HG02759 (cell line): Measurements from ENCODE around the gene NTRK1.
A peak's percentile ranks its signal among the peaks of the same experiment; 100 is the strongest.

Experiments used
- ATAC-seq: cut with Tn5 transposase; IDR thresholded peaks from one replicate; pipeline ENCODE4 v1.9.1; 2021; ENCODE audit warnings: mild to moderate bottlenecking, moderate library complexity; ENCODE audit not compliant: unreplicated experiment

The NTRK1 gene

DNA sequence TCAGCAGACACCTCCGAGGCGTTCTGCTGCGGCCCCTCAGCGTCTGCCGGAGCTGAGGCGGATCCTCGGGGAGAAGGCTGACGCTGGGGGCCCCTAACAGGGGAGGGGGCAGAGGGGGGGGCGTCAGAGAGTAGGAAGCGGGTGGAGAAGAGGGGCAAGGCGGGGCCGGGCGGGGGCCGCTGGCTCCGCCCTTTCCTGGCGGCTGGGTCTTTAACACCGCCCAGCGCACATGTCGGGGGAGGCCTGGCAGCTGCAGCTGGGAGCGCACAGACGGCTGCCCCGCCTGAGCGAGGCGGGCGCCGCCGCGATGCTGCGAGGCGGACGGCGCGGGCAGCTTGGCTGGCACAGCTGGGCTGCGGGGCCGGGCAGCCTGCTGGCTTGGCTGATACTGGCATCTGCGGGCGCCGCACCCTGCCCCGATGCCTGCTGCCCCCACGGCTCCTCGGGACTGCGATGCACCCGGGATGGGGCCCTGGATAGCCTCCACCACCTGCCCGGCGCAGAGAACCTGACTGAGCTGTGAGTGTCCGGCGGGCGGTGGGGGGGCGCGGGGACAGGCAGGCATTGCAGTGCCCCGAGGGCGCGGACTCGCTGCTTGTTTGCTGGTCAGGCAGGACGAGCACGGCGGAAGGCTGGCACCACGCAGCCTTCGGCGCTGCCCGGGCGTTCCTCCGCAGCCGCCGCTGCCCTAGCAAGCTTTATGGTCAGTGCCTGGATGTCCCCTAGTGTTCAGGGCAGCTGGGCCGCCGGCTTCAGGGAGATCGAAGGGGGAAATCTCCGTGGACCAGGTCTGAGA, at the start of gene NTRK1:
TSS of gene NTRK1 (plus strand) at position 238 of the 796 bp plus-strand sequence. CDS start at position 308, 70 bp downstream.
- ATAC-seq = no peak

DNA sequence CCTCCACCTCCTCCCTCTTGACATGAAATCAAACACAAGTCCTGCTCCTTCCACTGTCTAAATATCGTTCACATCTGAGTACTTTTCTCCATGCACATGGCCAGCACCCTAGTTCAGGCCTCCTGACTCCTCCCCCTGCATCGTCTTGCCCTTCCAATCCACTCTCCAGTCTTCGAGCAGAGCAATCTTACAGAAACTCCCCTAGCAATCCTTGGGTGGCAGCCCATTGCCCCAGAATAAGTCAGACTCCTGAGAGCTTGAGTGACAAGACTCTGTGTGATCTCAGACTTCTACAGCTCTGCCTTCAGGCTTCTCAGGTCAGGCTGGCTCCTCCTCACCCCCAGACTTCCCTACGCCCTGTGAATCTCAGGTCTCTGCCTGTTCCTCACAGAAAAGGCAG, 49.5 kb upstream of the NTRK1 start:
- ATAC-seq = no peak

DNA sequence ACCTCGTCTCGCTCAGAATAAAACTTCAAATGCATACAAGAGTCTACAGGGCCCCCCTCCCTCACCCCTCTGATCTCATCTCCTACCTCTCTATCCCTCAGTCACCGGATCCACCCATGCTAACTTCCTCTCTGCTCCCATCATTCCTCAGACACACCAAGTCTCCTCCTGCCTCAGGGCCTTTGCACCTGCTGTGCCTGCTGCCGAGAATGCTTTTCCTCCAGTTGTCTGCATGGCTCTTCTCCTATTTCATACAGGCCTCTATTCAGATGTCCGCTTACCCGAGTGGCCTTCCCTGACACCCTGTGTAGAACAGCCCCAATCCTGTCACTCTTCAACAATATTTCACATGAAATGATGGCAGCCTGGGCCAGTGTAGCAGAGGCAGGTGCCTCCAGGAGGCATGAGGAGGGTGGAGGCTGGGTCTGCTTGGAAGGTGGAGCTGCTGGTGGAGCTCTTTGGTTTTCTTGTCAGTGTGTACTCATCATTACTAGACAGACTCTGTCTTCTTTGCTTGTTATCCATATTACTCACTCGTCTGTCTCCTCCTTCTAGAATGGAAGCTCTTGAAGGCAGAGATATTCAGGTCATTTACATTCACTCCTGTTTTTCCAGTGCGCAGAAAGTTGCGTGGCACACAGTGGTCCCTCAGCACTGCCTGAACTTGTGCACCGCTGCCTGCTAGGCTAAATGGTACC, 48.2 kb upstream of the NTRK1 start:
- ATAC-seq = no peak

DNA sequence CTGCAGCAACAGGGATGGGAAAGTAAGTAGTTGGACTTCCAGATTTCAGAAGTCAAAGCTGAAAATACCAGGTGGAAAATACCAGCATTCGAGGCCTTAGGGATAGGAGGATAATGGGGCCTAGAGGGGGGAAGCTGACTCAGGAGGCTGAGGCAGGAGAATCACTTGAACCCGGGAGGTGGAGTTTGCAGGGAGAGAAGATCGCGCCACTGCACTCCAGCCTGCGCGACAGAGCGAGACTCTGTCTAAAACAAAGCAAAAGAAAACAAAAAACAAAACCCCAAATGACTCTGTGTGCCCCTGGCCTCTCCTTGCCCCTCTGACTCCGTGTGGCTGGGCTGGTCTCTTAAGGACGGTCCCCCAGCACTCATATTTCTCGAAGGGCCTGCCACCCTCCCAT, 47.4 kb upstream of the NTRK1 start:
- ATAC-seq = no peak

DNA sequence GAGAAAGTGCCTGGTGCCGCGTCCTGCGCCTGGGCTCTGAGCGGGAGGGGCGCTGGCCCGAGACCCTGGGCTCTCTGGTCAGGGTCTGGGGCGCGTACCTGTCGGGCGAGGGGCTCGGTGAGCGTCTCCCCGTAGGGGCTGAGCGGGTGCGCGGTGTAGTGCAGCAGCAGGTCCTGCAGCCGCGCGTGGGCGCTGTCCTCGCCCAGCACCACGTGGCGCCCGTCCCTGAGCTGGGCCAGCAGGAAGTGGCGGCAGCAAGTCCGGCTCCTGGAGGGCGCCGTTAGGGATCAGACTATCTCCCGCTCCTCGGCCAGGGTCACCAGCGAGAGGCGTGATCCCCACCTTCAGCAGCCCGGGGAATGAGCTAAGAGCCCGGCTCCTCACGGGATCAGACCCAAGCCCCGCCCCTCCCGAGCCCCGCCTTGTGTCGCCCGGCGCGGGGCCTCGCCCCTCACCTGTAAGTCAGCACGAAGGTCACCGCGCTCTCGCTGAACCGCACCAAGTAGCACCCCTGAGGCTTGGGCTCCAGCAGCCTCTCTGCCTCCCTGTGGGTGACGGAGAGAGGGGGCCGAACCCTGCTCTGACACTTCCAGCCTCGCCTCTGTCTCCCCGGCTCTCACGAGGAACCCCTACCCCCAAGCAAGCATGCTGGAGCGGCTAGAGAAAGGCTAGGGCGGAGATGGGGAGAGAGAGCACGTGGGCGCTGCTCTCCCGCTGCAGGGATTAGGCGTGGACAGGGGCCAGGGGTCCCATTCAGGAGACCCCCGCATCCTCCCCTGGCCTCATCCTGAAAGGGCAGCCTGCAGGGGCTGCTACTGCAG, 46.7 kb upstream of the NTRK1 start:
- ATAC-seq = no peak

DNA sequence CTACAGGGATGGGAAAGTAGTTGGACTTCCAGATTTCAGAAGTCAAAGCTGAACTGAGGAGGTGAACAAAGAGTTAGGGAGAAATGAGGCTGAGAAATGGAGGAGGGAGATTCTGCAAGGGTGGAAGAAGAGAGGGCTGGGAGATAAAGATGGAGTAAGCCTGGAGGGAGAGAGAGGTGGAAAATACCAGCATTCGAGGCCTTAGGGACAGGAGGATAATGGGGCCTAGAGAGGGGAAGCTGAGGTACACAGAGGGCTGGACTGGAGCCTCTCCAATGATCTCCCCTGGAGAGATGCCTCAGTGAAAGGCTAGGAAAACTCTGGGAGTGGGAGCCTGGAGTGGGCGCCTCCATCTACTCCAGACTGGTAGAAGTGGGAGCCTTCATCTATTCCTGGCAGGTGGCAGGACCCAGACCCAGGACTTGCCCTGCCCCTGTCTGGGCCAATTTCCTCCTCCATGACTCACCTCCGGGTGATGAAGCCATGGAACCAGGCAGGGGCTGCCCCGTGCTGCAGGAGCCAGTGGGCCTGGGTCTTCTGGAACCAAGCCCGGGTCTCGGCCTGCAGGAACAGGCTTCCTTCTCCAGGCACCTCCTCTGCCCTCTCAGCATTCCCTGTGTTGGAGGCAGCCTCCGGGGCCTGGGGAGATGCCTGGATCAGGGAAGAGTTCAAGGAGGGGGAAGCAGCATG, 45.9 kb upstream of the NTRK1 start:
- ATAC-seq = no peak

DNA sequence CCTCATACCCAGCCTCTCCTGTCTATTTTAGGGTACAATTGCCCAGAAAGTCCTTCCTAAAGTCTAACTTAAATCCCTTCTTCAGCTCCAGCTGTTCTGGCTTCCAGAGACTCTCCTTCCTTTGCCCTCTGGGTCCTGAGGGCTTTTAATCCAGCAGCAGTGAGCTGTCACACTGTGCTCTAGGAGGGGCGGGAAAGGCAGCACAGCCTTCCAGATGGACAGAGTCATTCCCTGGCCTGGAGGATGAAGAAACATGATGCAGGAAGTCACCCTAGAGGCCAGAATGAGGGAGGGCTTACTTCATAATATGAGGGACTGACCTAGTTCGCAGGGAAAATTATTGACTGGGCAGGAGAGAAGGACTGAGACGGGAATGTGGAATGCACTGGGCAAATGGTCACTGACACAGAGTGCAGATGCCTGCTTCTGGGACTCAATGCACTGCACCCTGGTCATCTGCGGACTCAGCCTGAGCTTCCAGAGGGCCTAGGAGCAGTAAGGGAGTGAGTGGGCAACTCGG, 45.3 kb upstream of the NTRK1 start:
- no peak for ATAC-seq

DNA sequence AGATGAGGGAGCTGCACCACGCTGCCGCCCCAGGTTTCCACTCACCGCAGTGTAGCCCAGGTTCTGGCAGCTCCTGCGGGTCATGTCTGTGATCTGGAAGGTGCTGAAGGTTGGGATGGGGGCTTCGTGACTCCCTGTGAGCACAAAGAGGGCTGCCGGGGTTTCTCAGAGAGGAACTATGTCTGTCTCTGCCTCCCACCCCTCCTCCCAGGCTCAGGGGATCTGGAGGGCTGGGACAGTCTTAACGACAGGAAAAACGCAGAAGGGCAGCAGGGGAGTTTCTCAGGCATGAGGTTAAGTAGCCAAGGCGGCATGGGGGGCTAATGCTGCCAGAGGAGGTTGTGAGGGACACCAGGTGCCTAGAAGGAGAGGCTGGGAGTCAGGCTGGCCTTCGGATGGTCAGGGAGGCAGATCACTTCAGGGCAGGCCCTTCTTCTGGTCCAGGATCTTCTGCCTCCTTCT, 44.7 kb upstream of the NTRK1 start:
- no peak for ATAC-seq

DNA sequence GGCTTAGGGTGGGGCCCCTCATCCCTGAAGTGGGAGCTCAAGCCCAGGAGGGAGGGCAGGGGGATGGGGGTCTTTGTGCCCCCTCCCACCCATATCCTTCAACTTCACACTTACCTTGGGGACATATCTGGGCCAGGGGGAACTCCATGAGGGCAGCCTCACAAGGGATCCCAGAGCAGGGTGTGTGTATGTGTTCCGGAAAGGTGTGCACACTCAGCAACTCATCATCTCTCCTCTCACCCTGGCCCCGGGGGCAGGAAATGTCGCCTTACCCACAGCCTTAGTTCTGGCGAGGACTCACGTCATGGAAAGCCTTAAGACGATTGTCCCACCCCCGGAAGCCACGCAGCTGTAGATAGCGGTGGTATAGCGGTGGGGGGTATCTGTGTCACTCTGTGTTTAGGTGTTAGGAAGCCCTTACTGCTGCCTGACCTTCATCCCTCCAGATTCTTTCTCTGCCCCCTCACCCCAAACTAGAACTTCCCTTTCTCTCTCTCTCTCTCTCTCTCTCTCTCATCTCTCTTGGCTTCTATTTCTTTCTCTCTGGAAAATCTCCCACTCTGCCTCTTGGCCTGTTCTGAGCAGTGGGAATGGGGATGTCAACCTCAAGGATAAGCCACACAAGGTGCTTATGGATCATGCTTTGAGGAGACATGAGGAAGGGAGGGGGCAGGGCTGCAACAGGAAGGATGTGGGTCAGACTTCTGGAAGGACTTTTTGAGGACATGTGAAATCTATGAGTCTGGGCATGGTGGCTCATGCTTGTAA, 43.9 kb upstream of the NTRK1 start, which contains the start of gene SH2D2A:
TSS of gene SH2D2A (minus strand) at position 288 of the 768 bp plus-strand sequence. CDS start at position 148, 140 bp downstream.
- ATAC-seq = peak; percentile 72

DNA sequence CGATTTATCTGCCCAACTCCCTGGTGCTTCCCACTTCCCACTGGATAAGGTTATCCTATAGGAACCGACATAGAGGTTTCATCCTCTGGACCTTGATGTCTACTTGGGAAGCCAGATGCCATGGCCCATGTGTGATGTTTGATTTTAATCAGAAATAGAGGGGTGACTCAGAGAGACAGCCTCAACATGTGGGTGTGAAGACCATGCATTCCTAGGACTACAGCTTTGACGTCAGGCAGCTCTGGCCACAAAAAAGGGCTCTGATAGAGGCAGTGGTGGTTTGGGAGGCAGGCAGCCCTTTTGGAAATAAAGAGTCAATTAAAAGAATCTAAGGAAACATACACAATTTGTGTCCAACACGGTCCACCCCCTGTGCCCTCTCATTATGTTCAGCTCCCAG, 38.9 kb upstream of the NTRK1 start:
- ATAC-seq = no peak

DNA sequence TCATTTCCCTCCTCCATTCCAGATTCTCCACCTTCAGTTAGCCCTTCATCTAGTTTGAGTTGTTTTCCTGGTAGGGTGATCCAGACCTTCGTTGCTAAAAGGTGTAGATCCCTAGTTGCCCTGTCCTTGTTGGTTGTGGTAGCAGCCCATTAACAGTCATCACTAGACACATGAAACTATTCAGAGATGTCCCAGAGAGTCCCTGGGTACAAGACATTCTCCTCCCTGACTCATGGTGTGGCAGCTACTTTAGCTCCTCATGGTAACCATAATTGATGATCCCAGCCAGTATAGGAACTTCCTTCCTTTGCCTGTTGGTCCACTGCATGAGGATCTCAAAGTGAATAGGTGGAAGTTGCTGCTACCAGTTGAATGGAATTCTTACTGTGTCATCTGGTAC, 38.0 kb upstream of the NTRK1 start:
- ATAC-seq = no peak

DNA sequence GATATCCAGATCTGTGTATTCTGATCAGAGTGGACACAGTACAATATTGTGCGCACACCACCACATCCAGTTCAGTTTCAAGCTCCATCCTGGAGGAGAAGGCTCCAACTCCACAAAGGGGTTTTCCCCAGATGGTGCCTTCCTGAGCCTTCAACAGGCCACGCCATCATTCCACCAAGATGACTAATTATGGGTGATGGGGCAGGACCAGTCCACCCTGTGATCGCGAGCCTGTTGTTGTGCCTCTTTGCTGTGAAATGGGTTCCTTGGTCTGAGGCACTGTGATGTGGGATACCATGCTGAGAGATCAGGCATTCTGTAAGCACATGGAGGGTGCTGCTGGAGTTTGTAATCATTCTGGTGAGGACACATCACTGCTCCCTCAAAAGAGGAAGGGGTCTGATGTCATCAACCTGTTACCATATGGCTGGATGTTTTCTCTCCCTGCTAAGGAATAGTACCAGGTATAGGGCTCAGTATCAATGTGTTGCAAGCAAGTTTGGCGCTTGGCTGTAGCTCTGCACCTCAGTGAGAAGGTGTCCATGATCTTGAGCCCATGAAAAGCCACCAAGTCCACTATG, 37.4 kb upstream of the NTRK1 start:
- no peak for ATAC-seq

DNA sequence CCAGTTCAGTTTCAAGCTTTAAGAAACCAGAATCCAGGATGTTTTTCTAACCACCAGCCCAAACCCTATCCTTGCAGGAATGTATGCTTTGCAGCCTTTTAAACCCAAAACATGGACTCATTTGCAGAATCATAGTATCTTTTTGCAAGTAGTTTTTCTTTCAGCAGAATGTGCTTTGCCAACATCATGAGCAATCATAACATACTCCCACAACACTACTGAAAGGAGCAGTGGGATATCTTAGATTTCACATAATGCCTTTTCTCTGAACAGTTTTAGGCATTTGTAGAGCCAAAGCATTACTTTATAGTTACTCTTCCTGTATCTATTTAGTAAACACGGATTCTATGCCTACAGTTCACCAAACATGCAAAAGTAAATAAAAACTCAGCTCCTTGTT, 34.0 kb upstream of the NTRK1 start:
- ATAC-seq = no peak

DNA sequence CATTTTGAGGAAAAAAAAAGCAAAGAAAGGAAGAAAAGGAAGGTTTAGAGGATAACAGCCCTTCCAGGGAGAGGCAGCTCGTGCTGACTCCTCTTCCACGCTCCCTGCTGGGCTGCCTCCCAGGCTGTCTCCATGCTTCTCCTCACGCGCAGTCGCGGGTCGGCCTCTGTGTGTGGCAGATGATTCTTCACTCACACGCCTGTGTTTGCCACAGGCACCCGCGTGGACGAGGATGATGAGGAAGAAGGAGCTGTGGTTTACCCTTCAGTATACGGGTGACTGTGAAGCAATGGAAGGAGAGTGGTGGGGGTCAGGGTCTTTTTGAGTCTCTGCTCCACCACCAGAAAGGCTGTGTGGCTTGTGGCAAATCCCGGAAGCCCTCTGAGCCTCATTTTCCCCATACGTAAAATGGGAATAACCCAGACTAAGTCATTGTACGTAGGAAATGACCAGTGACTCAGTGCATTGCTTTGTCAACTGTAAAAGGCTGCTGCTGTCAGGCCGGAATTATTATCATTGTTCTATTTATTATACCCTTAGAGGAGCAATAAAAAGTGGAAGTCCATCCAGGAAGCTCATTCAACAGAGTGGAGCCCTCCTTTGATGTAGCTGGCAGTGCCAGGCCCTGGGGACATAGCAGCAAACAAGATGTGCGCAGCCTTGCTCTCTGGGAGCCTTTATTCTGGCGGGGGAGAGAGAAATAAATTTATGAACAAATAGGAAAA, 32.1 kb upstream of the NTRK1 start:
- no peak for ATAC-seq

DNA sequence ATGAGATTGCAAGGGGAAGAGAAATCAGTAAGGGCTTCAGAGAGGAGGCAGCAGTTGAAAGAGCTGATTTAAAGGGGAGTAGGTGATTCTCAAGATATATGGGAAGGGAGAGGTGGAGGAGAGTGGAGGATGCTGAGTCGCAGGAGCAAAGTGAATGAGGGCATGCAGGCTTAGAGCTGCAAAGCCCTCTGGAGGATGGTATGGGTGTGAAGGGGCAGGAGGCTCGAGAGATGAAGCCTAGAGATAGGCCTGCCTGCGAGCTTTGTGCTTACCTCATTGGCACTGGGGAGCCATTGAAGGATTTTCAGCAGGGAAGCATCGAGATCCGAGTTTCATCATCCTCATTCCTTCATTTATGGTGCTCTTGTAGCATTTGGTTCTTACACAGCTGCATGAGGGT, 28.2 kb upstream of the NTRK1 start:
- no peak for ATAC-seq

DNA sequence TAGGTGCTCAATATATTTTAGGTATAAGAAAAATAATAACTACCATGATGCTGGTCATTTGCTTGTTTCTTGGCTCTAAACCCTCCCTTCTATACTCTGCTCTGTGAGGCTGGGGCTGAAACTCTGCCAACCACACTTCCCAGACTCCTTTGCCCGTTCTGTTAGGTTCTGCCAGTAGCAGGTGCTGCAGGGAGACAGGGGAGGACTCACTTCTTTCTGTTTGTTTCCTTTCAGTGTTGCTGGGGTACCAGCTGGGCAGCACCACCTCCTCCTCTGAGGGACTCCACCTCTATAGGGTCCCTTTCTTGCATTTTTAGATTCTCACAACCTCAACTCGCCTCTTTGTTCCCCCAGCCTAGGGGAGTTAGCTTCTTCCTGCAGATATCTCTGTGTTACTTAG, 27.1 kb upstream of the NTRK1 start:
- ATAC-seq = no peak

DNA sequence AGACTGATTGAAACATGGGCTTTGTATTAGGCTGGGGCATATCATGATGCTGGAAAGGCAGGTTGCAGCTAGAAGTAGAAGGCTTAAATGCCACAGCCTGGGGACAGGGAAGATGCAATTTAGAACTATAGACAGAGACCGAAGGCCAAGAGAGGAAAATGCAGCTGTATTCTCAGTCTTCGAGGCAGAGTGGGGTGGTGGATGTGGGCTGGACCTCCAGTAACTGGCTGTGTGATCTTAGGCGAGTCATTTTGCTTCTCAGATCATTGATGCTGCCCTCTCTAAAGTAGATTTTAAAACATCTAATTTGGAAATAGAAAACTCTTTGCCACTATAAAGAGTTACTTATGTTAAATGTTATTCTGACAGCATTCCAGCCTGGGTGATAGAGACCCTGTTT, 26.3 kb upstream of the NTRK1 start:
- no peak for ATAC-seq

DNA sequence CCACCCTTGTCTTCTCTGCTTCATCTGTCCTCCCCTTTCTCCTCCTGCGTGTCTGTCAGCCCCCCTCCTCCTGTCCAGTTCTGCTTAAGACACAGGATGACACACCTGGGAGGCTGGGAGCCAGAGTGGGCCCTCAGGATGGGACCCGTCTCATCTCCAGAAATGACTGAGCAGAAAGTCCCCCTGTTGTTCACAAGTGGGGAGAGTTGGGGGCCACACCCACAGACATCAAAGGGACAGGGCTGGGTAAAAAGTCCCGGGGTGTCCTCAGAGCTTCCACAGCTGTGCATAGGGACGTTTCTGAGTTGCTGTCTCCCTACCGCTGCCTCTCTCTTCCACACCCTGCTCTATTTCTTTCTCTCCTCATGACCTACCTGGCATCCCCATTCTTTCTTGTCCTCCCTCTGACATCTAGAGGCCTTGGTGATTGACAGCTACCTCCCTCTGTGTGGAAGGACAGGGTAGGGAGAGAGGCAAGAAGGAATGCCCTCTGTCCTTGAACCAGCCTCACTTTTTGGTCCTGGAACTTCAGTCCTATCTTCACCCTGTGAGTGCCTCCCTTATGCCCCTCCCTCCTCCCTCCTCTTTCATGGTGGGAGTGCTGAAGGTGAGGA, 24.5 kb upstream of the NTRK1 start:
- peak; percentile 77 for ATAC-seq
